Fibroblast of upper back skin (primary cell): Measurements from ENCODE around the gene GCG.

ENCODE experiments used
- DNase-seq: peaks from one replicate; pipeline ENCODE4 v3.0.0-alpha.2; 2013

Gene GCG

GRCh38 chr2:162148956-162149355, 3.1 kb downstream of the GCG start:
- no peak for DNase-seq

- no peak for DNase-seq
These were observed 8.1 kb downstream of the GCG start for GRCh38 chr2:162143969-162144368.

GRCh38 chr2:162138310-162138709, 13.7 kb downstream of the GCG start:
- no peak for DNase-seq

GRCh38 chr2:162127422-162127821, 24.6 kb downstream of the GCG start:
- DNase-seq, result no peak

- DNase-seq, result no peak
These were observed 25.5 kb downstream of the GCG start for GRCh38 chr2:162126527-162126926.

- peak; percentile 58 for DNase-seq
These were observed 25.9 kb downstream of the GCG start for GRCh38 chr2:162126111-162126519.

GRCh38 chr2:162125138-162125537, 26.9 kb downstream of the GCG start:
- peak; percentile 63 for DNase-seq

GRCh38 chr2:162123806-162124758, 28.0 kb downstream of the GCG start:
- DNase-seq, result peak; percentile 63

GRCh38 chr2:162118166-162119031, 33.6 kb downstream of the GCG start:
- DNase-seq, result peak; percentile 86

GRCh38 chr2:162116352-162116751, 35.7 kb downstream of the GCG start:
- no peak for DNase-seq

GRCh38 chr2:162115076-162115475, 37.0 kb downstream of the GCG start:
- DNase-seq, result no peak

- DNase-seq, result no peak
These were observed 37.8 kb downstream of the GCG start for GRCh38 chr2:162114271-162114670.

GRCh38 chr2:162113776-162114168, 38.3 kb downstream of the GCG start:
- peak; percentile 86 for DNase-seq

GRCh38 chr2:162113088-162113775, 38.8 kb downstream of the GCG start:
- no peak for DNase-seq

- DNase-seq, result no peak
These were observed 39.8 kb downstream of the GCG start for GRCh38 chr2:162111958-162112850.

- DNase-seq, result no peak
These were observed 44.6 kb downstream of the GCG start for GRCh38 chr2:162107361-162107901.

- no peak for DNase-seq
These were observed 45.3 kb downstream of the GCG start for GRCh38 chr2:162106746-162107145.

- peak; percentile 62 for DNase-seq
These were observed 45.9 kb downstream of the GCG start for GRCh38 chr2:162106146-162106551.

GRCh38 chr2:162103443-162104009, 48.5 kb downstream of the GCG start:
- no peak for DNase-seq

GRCh38 chr2:162100579-162100978, 51.5 kb downstream of the GCG start:
- no peak for DNase-seq

- DNase-seq, result no peak
These were observed 52.2 kb downstream of the GCG start for GRCh38 chr2:162099836-162100235.
